Stimulated activated CD8-positive, alpha-beta memory T cell treated with anti-CD3 and anti-CD28 coated beads, Interleukin-7, amount 100 ng/mL, for 4 hours (primary cell): ENCODE results near the gene PCBP2.

ENCODE experiments used
- DNase-seq, 2 donors: peaks; one replicate each; pipeline ENCODE4 v3.0.0-alpha.2; 2020; ENCODE audit warnings: low read depth in 2 of 2

PCBP2 gene

GRCh38 chr12:53508534-53509170 is 56.8 kb downstream of the PCBP2 start:
- peak; percentile 61 to 67 for DNase-seq

GRCh38 chr12:53510181-53510812 is 58.4 kb downstream of the PCBP2 start:
- DNase-seq, result no peak

- DNase-seq, result no peak
Observed at GRCh38 chr12:53513712-53514410, 62.0 kb downstream of the PCBP2 start.

- no peak for DNase-seq
Observed at GRCh38 chr12:53514628-53515290, 62.9 kb downstream of the PCBP2 start.

GRCh38 chr12:53515291-53515680 is 63.4 kb downstream of the PCBP2 start:
- no peak for DNase-seq

GRCh38 chr12:53516758-53517455 is 65.0 kb downstream of the PCBP2 start:
- DNase-seq, result no peak

- no peak for DNase-seq
Observed at GRCh38 chr12:53518381-53518780, 66.5 kb downstream of the PCBP2 start.

GRCh38 chr12:53523131-53523530 is 71.2 kb downstream of the PCBP2 start:
- no peak for DNase-seq

- no peak for DNase-seq
Observed at GRCh38 chr12:53524476-53524875, 72.6 kb downstream of the PCBP2 start.

GRCh38 chr12:53530061-53530460 is 78.2 kb downstream of the PCBP2 start:
- DNase-seq, result no peak
